ENCODE measurements around the gene PKHD1.

DNA sequence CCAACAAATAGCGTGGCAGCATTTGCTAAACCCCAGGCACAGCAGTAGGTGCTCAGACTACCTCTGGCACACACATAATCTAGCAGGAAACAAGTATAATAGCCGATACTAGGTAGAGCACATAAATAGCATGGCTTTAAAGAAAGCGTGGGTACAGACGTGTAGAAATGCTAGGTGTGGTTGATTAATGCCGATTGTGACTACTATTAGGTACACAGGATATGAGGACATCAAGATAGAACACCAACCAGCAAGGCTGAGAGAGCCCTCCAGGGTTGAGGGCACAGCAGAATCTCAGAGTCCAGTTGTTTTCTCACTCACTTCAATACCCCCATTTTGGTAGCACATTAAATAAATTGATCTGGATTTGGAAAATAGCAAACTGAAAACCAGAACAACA is 100.5 kb downstream of the PKHD1 start:
- no peak for TF ChIP-seq GATA3 (IDR thresholded peaks at IDR 0.05; ENCODE audit: low read depth, low read length)
- no peak for TF ChIP-seq GATA2 (IDR thresholded peaks at IDR 0.05; ENCODE audit: low read depth, low read length)

Data from SH-SY5Y (cell line).